Trophoblast cell (in vitro differentiated cells and primary cell): ENCODE data around the gene NINL.
"Not testable (repeated sequence)": the region's sequence is repeated elsewhere in the genome, so short reads cannot be mapped to it uniquely, and the experiment has no call there.

Experiments
- DNase-seq, 2 donors: peaks; one replicate each; pipeline ENCODE4 v3.0.0-alpha.2; 2016
- H2AFZ ChIP-seq: 2 replicates; pipeline ENCODE4 v1.6.1; 2013; ENCODE audit warnings: low read length, moderate library complexity, mild to moderate bottlenecking; ENCODE audit not compliant: insufficient read depth, poor library complexity
- H2AK5ac ChIP-seq: 2 replicates; pipeline ENCODE4 v1.6.1; 2013; ENCODE audit warnings: mild to moderate bottlenecking, low read length
- H2BK120ac ChIP-seq: 2 replicates; pipeline ENCODE4 v1.6.1; 2013; ENCODE audit warnings: low read length, mild to moderate bottlenecking, moderate library complexity; ENCODE audit not compliant: insufficient read depth, poor library complexity
- H2BK12ac ChIP-seq: 2 replicates; pipeline ENCODE4 v1.6.1; 2013; ENCODE audit warnings: mild to moderate bottlenecking, low read length, moderate library complexity
- H2BK5ac ChIP-seq: 2 replicates; pipeline ENCODE4 v1.6.1; 2013; ENCODE audit warnings: low read length, low read depth, moderate library complexity, mild to moderate bottlenecking; ENCODE audit not compliant: poor library complexity
- H3K14ac ChIP-seq: 2 replicates; pipeline ENCODE4 v1.6.1; 2013; ENCODE audit warnings: mild to moderate bottlenecking, low read length
- H3K18ac ChIP-seq: 2 replicates; pipeline ENCODE4 v1.6.1; 2013; ENCODE audit warnings: mild to moderate bottlenecking, low read length
- H3K23ac ChIP-seq: 2 replicates; pipeline ENCODE4 v1.6.1; 2013; ENCODE audit warnings: low read length
- H3K27ac ChIP-seq: 2 replicates; pipeline ENCODE4 v1.5.1; 2013; ENCODE audit warnings: low read depth, mild to moderate bottlenecking, inconsistent platforms, low read length, moderate library complexity
- H3K27me3 ChIP-seq: 2 replicates; pipeline ENCODE4 v1.6.1; 2013; ENCODE audit warnings: inconsistent platforms, mild to moderate bottlenecking, low read length, moderate library complexity; ENCODE audit not compliant: insufficient read depth
- H3K36me3 ChIP-seq, 2 experiments: 1 replicate in 1 of 2; 2 replicates in 1 of 2; pipeline ENCODE4 v1.6.1; 2013; ENCODE audit warnings: low read length in 2 of 2, mild to moderate bottlenecking in 2 of 2, moderate library complexity in 1 of 2; ENCODE audit not compliant: insufficient read depth in 2 of 2, control insufficient read depth in 1 of 2
- H3K4ac ChIP-seq: 2 replicates; pipeline ENCODE4 v1.6.1; 2013; ENCODE audit warnings: low read depth, mild to moderate bottlenecking, low read length, moderate library complexity
- H3K4me1 ChIP-seq, 2 experiments: 1 replicate in 1 of 2; 2 replicates in 1 of 2; pipeline ENCODE4 v1.6.1; 2013; ENCODE audit warnings: low read length in 2 of 2, mild to moderate bottlenecking in 2 of 2, moderate library complexity in 1 of 2; ENCODE audit not compliant: insufficient read depth in 2 of 2, control insufficient read depth in 1 of 2
- H3K4me2 ChIP-seq: 2 replicates; pipeline ENCODE4 v1.6.1; 2013; ENCODE audit warnings: inconsistent platforms, mild to moderate bottlenecking, low read length, moderate library complexity
- H3K4me3 ChIP-seq: 2 replicates; pipeline ENCODE4 v1.5.1; 2013; ENCODE audit warnings: mild to moderate bottlenecking, low read depth, low read length, inconsistent platforms
- H3K79me1 ChIP-seq: one replicate; pipeline ENCODE4 v1.6.1; 2013; ENCODE audit warnings: low read length
- H3K79me2 ChIP-seq: 2 replicates; pipeline ENCODE4 v1.6.1; 2013; ENCODE audit warnings: low read length, mild to moderate bottlenecking; ENCODE audit not compliant: control insufficient read depth, insufficient read depth, poor library complexity
- H3K9ac ChIP-seq: 2 replicates; pipeline ENCODE4 v1.6.1; 2013; ENCODE audit warnings: mild to moderate bottlenecking, low read length
- H3K9me3 ChIP-seq: 2 replicates; pipeline ENCODE4 v1.6.1; 2013; ENCODE audit warnings: low read depth, mild to moderate bottlenecking, control low read depth, inconsistent platforms, low read length; ENCODE audit not compliant: insufficient read depth
- H4K12ac ChIP-seq: 2 replicates; pipeline ENCODE4 v1.6.1; 2013; ENCODE audit warnings: low read depth, mild to moderate bottlenecking, low read length, moderate library complexity
- H4K8ac ChIP-seq: 2 replicates; pipeline ENCODE4 v1.6.1; 2013; ENCODE audit warnings: low read depth, mild to moderate bottlenecking, low read length, moderate library complexity
- H4K91ac ChIP-seq: one replicate; pipeline ENCODE4 v1.6.1; 2013; ENCODE audit warnings: low read depth, mild to moderate bottlenecking, low read length, moderate library complexity
- WGBS: extraction: QIAGEN DNeasy Blood & Tissue Kit; methylation state at CpG from one replicate; pipeline ENCODE4 v1.1.7; 2013; ENCODE audit warnings: missing lambda C conversion rate; ENCODE audit not compliant: insufficient read length, insufficient coverage; ENCODE audit errors: extremely low coverage; 5-methylcytosine and 5-hydroxymethylcytosine counted together

The NINL gene

GRCh38 chr20:25477014-25477882, 108.1 kb downstream of the NINL start:
- H4K12ac ChIP-seq: no peak overlapping the region
- no peak overlapping the region for H4K91ac ChIP-seq
- no peak overlapping the region for H3K27ac ChIP-seq
- no peaks in the 10 kb centered on the region for H3K79me1 ChIP-seq
- no peak overlapping the region for H3K4ac ChIP-seq
- no peak overlapping the region for H3K18ac ChIP-seq
- no peak overlapping the region for H2AK5ac ChIP-seq
- H3K27me3 ChIP-seq: no peaks in the 10 kb centered on the region
- no peak overlapping the region for H4K8ac ChIP-seq
- no peak overlapping the region for H2BK5ac ChIP-seq
- no peak overlapping the region for H3K9ac ChIP-seq
- H3K9me3 ChIP-seq: peaks cover 3% of the 10 kb centered on the region
- H3K4me2 ChIP-seq: no peak overlapping the region
- WGBS: no CpG with 5 or more reads among the region's 28 CpGs
- no peak overlapping the region for H3K23ac ChIP-seq
- no peaks in the 10 kb centered on the region for H3K79me2 ChIP-seq
- no peak overlapping the region for H2BK12ac ChIP-seq
- peaks cover 64 to 65% of the 10 kb centered on the region in 2 experiments for H3K36me3 ChIP-seq
- H3K4me1 ChIP-seq: no peaks in the 10 kb centered on the region
- no peak for DNase-seq
- H3K14ac ChIP-seq: no peak overlapping the region
- no peak overlapping the region for H2AFZ ChIP-seq
- H2BK120ac ChIP-seq: no peak overlapping the region
- H3K4me3 ChIP-seq: no peak overlapping the region

GRCh38 chr20:25476106-25477013, 109.0 kb downstream of the NINL start:
- Histone ChIP-seq H3K4me3 (no peak overlapping the region), H3K4me2 (no peak overlapping the region), H2AFZ (no peak overlapping the region), H2BK12ac (no peak overlapping the region), H2AK5ac (no peak overlapping the region), H3K79me2 (no peaks in the 10 kb centered on the region), H3K9me3 (peaks cover 3% of the 10 kb centered on the region), H4K8ac (no peak overlapping the region), H3K14ac (no peak overlapping the region), H3K27ac (no peak overlapping the region), H3K9ac (no peak overlapping the region), H2BK5ac (no peak overlapping the region), H3K18ac (no peak overlapping the region), H4K12ac (no peak overlapping the region), H3K27me3 (no peaks in the 10 kb centered on the region), H3K36me3 (peaks cover 57 to 60% of the 10 kb centered on the region in 2 experiments), H4K91ac (no peak overlapping the region), H3K4me1 (no peaks in the 10 kb centered on the region), H2BK120ac (no peak overlapping the region), H3K4ac (no peak overlapping the region), H3K79me1 (no peaks in the 10 kb centered on the region), H3K23ac (no peak overlapping the region)
- DNase-seq: no peak
- WGBS: no CpG with 5 or more reads among the region's 52 CpGs

GRCh38 chr20:25473297-25473696, 112.0 kb downstream of the NINL start:
- H3K79me2 ChIP-seq, H3K9ac ChIP-seq, H2BK12ac ChIP-seq, H2AK5ac ChIP-seq, H3K4ac ChIP-seq, H4K91ac ChIP-seq, H3K23ac ChIP-seq, DNase-seq, H3K14ac ChIP-seq, H3K9me3 ChIP-seq, H2BK120ac ChIP-seq, H4K8ac ChIP-seq, H3K18ac ChIP-seq, H3K27me3 ChIP-seq, H3K79me1 ChIP-seq, H4K12ac ChIP-seq, H2BK5ac ChIP-seq, H3K4me2 ChIP-seq, H3K27ac ChIP-seq, H2AFZ ChIP-seq, H3K4me3 ChIP-seq, H3K4me1 ChIP-seq: not testable (repeated sequence)
- H3K36me3 ChIP-seq: peaks cover 49 to 51% of the 10 kb centered on the region in 2 experiments
- no CpG with 5 or more reads among the region's 2 CpGs for WGBS

- Histone ChIP-seq H4K91ac (no peak overlapping the region), H3K9me3 (no peaks in the 10 kb centered on the region), H3K36me3 (peaks cover 40 to 49% of the 10 kb centered on the region in 2 experiments), H4K12ac (no peak overlapping the region), H2BK120ac (no peak overlapping the region), H2BK5ac (no peak overlapping the region), H4K8ac (no peak overlapping the region), H3K4me2 (no peak overlapping the region), H3K18ac (no peak overlapping the region), H2BK12ac (no peak overlapping the region), H3K14ac (no peak overlapping the region), H3K23ac (no peak overlapping the region), H3K27me3 (no peaks in the 10 kb centered on the region), H3K4me1 (no peaks in the 10 kb centered on the region), H3K4ac (no peak overlapping the region), H3K9ac (no peak overlapping the region), H3K79me1 (no peaks in the 10 kb centered on the region), H2AK5ac (no peak overlapping the region), H3K4me3 (no peak overlapping the region), H3K27ac (no peak overlapping the region), H3K79me2 (no peaks in the 10 kb centered on the region), H2AFZ (no peak overlapping the region)
- no peak for DNase-seq
- no CpG with 5 or more reads among the region's 7 CpGs for WGBS
These were observed 114.3 kb downstream of the NINL start for GRCh38 chr20:25471020-25471419.
